Measurements from ENCODE around the gene DYNC1I1. TPM values are rescaled to one million over a fixed set of nuclear protein-coding genes. Genes with fewer than 3 reads are reported as not detected.

DYNC1I1 gene
- polyA plus RNA-seq, 1 donor from 2014 or later, result 28.9 TPM

DNA sequence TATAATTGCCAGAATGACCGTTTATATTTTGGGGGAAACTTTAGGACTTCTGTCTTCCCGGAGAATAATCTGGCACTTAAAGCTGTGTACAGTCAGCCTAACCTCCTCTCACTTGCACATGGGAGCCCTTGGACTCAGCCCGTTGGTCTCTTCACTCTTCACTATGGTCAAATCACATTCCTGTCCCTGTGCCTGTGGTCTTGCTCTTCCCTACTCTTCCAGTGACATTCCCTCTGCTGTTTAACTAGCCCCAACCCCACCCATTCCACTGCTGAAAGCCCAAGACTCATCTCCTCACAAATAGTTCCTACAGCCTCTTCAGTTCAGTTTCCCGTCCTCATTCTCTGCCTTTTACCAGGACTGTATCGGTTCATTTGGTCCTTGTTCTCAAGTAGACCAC lies 135.0 kb downstream of the DYNC1I1 start:
- no peak for TF ChIP-seq TAF1 (IDR thresholded peaks at IDR 0.05; ENCODE audit: low read depth)
- no peak for TF ChIP-seq POLR2AphosphoS5 (IDR thresholded peaks at IDR 0.05)
- TF ChIP-seq EZH2 (IDR thresholded peaks at IDR 0.05; ENCODE audit: borderline replicate concordance, insufficient read depth, low read length, poor library complexity, severe bottlenecking), result no peak
- TF ChIP-seq RAD21 (conservative IDR thresholded peaks at IDR 0.05), result no peak
- no peak for TF ChIP-seq SMC3 (conservative IDR thresholded peaks at IDR 0.05; ENCODE audit: poor library complexity)
- TF ChIP-seq, protein P1, sequence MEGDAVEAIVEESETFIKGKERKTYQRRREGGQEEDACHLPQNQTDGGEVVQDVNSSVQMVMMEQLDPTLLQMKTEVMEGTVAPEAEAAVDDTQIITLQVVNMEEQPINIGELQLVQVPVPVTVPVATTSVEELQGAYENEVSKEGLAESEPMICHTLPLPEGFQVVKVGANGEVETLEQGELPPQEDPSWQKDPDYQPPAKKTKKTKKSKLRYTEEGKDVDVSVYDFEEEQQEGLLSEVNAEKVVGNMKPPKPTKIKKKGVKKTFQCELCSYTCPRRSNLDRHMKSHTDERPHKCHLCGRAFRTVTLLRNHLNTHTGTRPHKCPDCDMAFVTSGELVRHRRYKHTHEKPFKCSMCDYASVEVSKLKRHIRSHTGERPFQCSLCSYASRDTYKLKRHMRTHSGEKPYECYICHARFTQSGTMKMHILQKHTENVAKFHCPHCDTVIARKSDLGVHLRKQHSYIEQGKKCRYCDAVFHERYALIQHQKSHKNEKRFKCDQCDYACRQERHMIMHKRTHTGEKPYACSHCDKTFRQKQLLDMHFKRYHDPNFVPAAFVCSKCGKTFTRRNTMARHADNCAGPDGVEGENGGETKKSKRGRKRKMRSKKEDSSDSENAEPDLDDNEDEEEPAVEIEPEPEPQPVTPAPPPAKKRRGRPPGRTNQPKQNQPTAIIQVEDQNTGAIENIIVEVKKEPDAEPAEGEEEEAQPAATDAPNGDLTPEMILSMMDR (IDR thresholded peaks at IDR 0.05; ENCODE audit: poor library complexity, severe bottlenecking), result no peak
- TF ChIP-seq REST (IDR thresholded peaks at IDR 0.05; ENCODE audit: borderline replicate concordance), result no peak
- TF ChIP-seq EP300 (conservative IDR thresholded peaks at IDR 0.05; ENCODE audit: poor library complexity, severe bottlenecking), result no peak
- no peak for TF ChIP-seq MXI1 (conservative IDR thresholded peaks at IDR 0.05; ENCODE audit: poor library complexity, severe bottlenecking)
- no peaks in the 10 kb centered on the region for H3K36me3 ChIP-seq (ENCODE audit: insufficient read depth, low read length)
- no peaks in the 10 kb centered on the region for H3K27me3 ChIP-seq (ENCODE audit: insufficient read depth, low read depth, low read length)
- H3K79me2 ChIP-seq (replicated peaks; ENCODE audit: insufficient read depth, low read length), result no peaks in the 10 kb centered on the region
- no peaks in the 10 kb centered on the region for H3F3A ChIP-seq (ENCODE audit: insufficient read depth, low read length, poor library complexity, severe bottlenecking)
- H3K27ac ChIP-seq (ENCODE audit: low read length), result no peak overlapping the region
- H3K9ac ChIP-seq (ENCODE audit: low read length), result no peak overlapping the region
- no peaks in the 10 kb centered on the region for H3K9me3 ChIP-seq (ENCODE audit: low read length)
- no peaks in the 10 kb centered on the region for H3K9me2 ChIP-seq (ENCODE audit: insufficient read depth, low read length)
- no peak overlapping the region for H2AFZ ChIP-seq (ENCODE audit: low read depth, low read length)
- no peak overlapping the region for H3K4me3 ChIP-seq (ENCODE audit: low read length)
- H4K20me1 ChIP-seq (ENCODE audit: insufficient read depth), result no peaks in the 10 kb centered on the region
- H3K4me2 ChIP-seq (ENCODE audit: low read length), result no peak overlapping the region

DNA sequence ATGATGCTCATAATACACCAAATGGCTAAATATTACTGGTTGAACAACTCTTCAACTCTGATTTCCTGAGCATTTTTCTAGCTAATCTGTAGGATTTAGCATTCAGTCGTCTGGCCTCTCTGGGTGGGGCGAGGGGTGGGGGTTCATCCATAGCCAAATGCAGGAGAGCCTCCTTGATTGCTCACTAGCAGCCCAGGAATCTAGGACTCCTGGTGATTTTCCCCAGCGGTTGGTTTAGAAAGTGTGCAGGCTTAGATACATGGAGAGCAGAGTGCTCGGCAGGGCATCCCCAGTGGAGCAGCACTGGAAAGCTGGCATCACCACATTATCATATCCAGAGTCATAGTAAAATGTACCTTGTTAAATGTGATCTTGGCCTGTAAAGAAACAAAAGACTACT lies 136.1 kb downstream of the DYNC1I1 start:
- Histone ChIP-seq H4K20me1 (ENCODE audit: insufficient read depth) (no peaks in the 10 kb centered on the region), H3F3A (ENCODE audit: insufficient read depth, low read length, poor library complexity, severe bottlenecking) (no peaks in the 10 kb centered on the region)

More for the DNA sequence above, 136.1 kb downstream of the DYNC1I1 start:
- Histone ChIP-seq H3K36me3 (ENCODE audit: insufficient read depth, low read length) (no peaks in the 10 kb centered on the region), H3K4me2 (ENCODE audit: low read length) (no peak overlapping the region), H3K9ac (ENCODE audit: low read length) (no peak overlapping the region), H3K27me3 (ENCODE audit: insufficient read depth, low read depth, low read length) (no peaks in the 10 kb centered on the region), H3K4me3 (ENCODE audit: low read length) (no peak overlapping the region), H3K9me2 (ENCODE audit: insufficient read depth, low read length) (no peaks in the 10 kb centered on the region), H3K27ac (ENCODE audit: low read length) (no peak overlapping the region), H2AFZ (ENCODE audit: low read depth, low read length) (no peak overlapping the region), H3K79me2 (replicated peaks; ENCODE audit: insufficient read depth, low read length) (no peaks in the 10 kb centered on the region), H3K9me3 (ENCODE audit: low read length) (no peaks in the 10 kb centered on the region)
- TF ChIP-seq, protein P1 (IDR thresholded peaks at IDR 0.05; ENCODE audit: poor library complexity, severe bottlenecking), result no peak
- no peak for TF ChIP-seq SMC3 (conservative IDR thresholded peaks at IDR 0.05; ENCODE audit: poor library complexity)
- TF ChIP-seq RAD21 (conservative IDR thresholded peaks at IDR 0.05), result no peak
- no peak for TF ChIP-seq POLR2AphosphoS5 (IDR thresholded peaks at IDR 0.05)
- no peak for TF ChIP-seq TAF1 (IDR thresholded peaks at IDR 0.05; ENCODE audit: low read depth)
- TF ChIP-seq REST (IDR thresholded peaks at IDR 0.05; ENCODE audit: borderline replicate concordance), result no peak
- no peak for TF ChIP-seq MXI1 (conservative IDR thresholded peaks at IDR 0.05; ENCODE audit: poor library complexity, severe bottlenecking)
- TF ChIP-seq EZH2 (IDR thresholded peaks at IDR 0.05; ENCODE audit: borderline replicate concordance, insufficient read depth, low read length, poor library complexity, severe bottlenecking), result no peak
- TF ChIP-seq EP300 (conservative IDR thresholded peaks at IDR 0.05; ENCODE audit: poor library complexity, severe bottlenecking), result no peak

Measured in neural cell (in vitro differentiated cells).